NCI-H82 treated with DMSO at 0.1 percent for 48 hours (cell line): Measurements from ENCODE around the gene MACROH2A2.
"Not testable (repeated sequence)": the region's sequence is repeated elsewhere in the genome, so short reads cannot be mapped to it uniquely, and the experiment has no call there.

Source experiments
- DNase-seq: peaks from one replicate; lab custom pipeline; 2025; ENCODE audit not compliant: unreplicated experiment; lab: John Stamatoyannopoulos, UW

MACROH2A2 gene

DNA sequence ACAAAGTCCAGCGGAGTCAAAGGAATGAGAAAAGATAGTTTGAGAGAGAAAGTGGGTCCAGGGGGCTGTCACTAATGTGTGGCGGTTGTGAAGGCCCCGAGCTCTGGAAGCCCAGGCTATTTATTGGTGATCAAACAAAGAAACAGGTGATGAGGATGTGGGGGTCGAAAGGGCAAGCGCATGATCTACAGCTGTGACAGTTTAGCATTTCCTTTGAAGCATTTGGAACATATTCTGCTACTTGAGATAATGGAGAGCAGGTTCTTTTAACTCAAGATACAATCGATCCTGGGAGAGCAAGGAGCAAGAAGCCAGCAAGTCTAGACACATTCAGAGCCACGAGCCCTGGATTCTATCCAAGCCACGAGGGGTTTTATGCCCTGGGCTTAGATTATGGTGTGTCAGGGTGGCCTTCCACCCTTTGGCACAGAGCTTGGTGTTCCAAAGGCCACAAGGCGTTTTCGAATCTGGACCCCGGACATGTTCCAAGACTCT, 48.5 kb downstream of the MACROH2A2 start:
- DNase-seq = not testable (repeated sequence)

DNA sequence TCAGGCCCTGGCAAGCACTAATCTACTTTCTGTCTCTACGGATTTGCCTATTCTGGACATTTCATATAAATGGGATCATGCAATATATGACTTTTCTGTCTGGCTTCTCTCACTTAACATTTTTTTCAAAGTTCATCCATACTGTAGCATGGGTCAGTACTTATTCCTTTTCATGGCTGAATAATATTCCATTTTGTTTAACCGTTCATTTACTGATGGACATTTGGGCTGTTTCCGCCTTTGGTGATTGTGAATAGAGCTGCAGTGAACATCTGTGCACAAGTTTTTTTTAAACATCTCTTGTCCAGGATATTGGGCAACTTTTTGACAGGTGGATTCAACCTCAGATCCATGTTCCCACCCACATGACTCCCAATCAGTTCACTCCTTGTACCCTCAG, 49.0 kb downstream of the MACROH2A2 start:
- DNase-seq = no peak

DNA sequence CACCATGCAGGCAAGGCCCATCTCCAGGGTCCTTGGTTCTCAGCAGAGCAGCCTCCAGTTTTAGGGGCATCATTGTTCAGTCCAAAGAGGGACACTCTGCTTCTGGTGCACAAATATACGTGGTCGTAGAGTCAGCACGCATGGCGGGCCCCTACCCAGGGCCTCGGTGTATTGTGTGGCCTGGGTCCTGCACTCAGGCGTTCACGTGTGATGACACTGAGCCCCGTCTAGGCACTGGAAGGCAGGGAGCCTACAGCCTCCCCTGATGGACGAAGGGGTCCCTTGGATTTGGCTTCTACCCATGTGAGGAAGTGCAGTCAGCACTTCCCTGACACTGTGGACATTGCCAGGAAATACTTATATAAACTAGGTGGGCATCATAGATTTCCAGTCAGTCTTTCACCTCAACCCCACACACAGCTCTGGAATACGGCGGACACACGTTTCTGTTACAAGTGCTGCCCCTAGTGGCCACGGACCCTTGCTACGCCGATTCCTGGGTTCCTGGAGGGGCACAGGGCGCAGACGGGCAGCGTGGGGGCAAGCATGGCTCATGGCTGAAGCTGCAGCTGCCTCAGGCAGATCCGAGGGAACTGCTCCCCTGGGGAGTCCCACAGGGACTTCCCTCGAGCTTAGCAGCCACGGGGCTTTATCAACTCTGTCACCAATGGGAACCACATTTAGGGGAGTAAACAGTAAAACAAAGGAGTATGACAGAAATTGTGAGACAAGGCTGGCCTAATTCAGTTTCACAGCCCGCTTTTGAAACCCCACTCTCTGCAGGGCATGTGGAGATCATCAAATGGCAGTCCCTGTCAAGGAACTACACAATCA, 54.5 kb downstream of the MACROH2A2 start:
- DNase-seq = peak; percentile 1

DNA sequence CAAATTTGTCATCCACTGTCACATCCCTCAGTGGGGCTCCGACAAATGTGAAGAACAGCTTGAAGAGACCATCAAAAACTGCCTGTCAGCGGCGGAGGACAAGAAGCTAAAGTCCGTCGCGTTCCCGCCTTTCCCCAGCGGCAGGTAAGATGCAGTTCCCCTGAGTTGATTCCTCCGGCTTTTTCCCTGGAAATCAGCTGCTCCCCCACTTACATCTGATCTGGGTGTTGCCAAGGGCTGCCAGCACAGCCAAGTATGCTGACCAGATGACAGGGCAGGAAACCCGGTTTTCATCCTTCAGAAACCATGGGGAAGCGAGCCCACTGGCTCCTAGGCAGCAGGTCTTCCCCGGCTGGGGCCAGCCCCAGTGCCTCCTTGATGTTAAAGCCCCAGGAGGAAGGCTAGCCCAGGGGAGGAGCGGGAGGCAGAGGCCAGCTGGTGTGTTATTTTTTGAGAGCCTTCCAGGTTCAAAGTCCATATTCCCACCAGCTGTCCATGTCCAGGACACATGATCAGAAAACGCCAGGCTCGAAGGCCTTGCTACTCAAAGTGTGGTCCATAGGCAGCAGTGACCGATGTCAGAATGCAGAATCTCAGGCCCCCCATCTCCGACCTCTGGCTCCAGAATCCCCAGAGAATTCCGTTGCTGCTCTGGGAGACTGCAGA, 56.6 kb downstream of the MACROH2A2 start:
- no peak for DNase-seq

DNA sequence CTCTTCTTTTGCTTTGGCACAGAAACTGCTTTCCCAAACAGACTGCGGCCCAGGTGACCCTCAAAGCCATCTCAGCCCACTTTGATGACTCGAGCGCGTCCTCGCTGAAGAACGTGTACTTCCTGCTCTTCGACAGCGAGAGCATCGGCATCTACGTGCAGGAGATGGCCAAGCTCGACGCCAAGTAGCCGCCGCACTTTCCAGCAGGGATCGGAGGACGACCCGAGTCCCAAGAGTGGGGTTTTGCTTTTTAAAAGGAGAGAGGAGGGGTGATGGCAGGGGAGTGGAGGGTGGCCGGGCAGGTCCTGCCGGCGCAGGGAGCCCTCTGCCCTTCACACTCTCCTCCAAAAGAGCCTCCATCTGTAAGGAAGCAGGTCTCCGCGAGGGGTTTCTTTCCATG, 58.9 kb downstream of the MACROH2A2 start:
- no peak for DNase-seq

DNA sequence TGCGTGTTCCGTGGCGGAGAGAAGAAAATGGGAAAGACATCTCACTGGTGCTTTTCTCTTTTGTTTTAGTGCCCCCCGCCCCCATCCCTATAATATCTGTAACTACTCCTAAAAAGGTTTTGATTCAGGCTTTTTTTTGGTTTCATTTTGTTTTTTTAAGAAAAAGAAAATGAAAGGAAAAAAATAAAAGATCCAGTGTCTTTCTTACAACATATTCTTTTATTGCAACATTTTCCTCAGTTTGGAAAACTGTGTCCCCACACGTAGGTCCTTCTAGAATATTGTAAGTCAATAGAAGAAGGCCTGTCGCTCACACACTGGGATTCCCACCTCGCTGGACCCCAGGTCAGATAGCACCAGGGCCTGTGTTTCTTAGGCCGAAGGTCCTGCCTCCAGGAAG, 59.4 kb downstream of the MACROH2A2 start:
- DNase-seq = no peak

DNA sequence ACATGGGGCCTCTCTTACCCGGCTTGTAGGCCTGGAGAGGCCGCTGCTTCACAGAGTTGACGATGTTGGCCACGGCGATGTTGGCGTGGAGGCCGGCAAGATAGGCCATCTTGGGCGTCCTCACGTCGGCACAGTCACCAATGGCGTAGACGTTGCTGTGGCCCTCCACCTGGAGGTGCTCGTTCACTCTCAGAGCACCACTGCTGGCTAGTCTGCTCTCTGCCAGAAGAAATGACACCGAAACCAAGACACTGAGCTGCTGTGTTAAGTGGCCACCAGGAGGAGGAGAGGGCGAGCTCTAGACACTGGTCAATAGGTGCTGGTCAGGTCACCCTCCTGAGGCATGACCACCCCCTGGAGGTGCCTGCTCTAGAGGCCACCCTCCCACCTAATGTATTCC, 62.3 kb downstream of the MACROH2A2 start:
- DNase-seq = no peak

DNA sequence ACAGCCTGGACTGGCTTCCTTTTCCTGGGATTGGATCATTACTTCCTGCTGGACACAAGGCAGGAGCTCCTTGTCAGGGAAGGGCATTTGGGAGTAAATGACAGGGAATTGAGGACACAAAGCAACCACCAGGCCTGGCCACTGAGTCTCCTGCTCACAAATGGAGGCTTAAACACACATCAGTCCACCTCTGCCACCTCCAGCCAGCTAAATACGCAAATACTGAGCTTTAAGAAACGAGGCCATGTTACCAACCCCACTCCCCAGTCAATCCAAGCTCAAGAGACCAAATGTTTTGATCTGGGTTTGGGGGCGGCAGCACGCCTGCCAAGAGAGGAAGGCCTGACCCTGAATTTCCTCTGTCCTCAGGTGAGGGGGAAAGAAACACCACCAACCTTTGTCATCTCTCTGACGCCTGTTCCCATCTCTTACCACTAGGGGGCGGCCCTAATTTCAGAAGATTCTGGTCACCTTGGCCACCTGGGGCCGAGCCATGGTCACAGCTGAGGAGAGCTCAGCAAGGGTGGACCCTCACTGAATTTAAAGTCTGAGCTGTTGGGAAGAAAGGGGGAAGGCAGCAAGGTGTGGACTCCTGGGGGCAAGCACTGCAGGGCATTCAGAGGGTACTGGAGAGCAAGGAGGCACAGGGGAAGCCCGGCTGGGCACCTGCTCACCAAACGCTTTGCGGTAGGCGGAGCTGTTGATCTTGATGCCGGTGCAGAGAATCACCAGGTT, 63.5 kb downstream of the MACROH2A2 start:
- peak; percentile 23 for DNase-seq

DNA sequence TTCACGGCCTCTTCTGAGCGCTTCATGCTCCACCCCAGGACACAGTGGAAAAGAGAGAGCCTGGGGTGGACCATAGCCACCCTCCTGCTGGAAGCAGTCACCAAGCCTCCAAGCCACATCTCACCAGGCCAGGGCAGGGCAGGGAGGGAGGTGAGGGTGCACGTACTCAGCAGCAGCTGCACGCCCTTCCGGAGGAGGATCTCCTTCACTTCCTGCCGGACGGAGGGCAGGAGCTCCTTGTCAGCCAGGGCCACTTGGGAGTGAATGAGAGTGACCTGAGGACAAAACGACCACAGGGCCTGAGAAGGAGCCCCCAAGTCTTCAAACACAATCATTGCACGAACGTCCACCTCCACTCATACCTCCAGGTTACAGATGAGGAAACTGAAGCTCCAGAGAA, 65.0 kb downstream of the MACROH2A2 start:
- DNase-seq = no peak

DNA sequence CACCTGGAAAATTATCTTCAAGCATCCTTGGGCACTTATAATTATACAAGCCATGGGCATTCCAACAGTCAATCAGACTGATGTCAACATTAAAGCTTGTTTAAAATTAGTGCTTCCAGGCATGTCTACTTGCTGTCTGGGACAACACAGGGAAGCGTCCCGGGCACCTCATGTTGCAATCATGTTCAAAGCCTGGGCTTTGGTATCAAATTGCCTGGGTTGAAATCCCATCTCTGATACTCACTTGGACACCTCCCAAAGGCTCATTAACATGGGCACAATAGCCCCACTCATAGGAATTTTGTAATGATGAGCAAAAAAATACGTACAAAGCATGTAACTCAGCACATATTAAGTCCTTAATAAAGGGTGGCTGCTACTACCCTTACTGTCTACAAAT, 65.5 kb downstream of the MACROH2A2 start:
- DNase-seq = no peak

DNA sequence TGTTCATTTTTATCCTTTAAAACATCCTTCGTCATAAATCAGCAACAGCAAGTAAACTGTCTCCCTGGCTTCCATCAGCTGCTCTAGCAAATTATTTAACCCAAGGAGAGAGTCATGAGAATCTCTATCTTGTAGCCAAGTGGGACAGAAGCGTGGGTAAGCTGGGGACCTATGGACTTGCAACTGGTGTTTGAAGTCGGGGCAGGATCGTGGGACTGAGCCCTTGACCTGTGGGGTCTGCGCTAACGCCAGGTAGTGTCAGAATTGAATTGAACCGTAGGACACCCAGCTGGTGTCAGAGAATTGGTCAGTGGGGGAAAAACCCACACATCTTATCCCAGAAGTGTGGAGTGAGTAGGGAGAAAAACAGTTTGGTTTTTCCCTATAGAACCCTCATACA, 66.6 kb downstream of the MACROH2A2 start:
- no peak for DNase-seq

DNA sequence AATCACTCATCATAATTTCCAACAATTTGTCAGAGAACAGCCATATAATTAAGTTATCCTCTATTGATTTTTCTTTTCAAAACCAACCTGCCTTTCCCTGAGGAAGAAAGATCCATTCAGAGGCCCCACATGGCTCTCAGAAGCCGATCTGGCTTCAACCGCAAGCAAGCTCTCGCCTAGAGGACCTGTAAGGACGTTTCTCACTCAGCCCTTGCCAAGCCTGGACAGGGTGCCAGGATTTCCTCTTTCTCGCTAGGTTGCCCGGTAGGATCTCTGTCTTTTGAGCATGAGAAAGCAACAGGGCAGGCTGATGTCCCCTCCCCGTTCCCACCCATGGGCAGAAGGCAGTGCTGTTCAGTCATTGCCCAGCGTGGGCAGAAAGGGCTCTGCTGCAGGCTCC, 67.0 kb downstream of the MACROH2A2 start:
- no peak for DNase-seq

DNA sequence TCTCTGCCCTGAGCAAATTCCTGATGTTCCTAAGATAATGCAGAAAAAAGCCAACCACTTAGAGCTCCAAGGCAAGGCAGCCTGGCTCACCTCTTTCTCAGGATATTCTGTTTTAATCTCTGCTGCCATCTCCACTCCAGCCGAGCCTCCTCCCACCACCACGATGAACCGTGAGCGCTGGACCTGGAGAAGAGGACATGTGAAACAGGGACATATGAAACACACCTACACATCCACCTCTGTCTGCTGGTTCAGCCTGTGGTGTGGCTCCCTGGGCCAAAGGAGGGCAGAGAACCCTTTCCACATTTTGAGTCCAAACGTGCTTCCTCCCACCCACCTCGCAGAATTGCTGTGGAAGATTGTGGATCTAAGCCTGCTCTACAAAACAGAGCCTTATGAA, 67.8 kb downstream of the MACROH2A2 start:
- no peak for DNase-seq

DNA sequence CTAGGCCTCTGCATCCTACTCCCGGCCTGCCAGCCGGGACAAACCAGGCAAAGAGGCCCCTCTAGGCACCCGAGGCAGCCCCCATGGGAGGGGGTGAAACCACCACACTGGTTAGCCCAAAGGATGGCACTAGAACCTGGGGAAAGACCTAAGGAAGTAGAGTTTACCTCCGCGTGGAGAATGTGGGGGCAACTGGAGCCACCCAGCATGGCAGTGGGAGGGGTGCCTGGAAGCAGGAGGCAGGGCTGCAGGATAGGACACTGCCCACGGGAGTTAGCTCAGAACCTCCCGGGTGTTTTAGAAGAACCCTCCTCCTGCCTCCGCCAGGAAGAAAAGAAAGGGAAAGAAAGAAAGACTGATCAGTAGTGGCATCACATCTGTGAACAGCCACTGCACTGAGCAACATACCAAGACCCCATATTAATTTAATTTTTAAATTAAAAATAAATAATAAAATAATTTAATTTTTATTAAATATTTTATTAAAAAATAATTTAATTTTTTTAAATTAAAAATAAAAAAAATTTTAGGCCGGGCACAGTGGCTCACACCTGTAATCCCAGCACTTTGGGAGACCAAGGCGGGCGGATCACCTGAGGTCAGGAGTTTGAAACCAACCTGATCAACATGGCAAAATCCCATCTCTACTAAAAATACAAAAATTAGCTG, 68.8 kb downstream of the MACROH2A2 start:
- DNase-seq = no peak

DNA sequence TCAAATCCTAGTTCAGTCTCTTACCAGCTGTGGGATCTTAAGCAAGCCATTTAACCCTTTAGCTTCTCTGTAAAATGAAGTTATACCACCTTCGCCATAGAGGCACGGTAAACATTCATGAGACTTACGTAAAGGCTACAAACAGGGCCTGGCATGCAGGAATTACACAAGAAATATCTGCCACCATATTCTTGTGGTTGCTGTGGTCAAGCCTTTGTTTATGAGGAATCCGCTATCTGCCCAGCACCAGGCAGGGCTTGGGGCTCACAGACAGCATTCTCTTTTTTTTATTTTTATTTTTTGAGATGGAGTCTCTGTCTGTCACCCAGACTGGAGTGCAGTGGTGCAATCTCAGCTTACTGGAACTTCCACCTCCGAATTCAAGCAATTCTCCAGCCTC, 70.1 kb downstream of the MACROH2A2 start:
- no peak for DNase-seq

DNA sequence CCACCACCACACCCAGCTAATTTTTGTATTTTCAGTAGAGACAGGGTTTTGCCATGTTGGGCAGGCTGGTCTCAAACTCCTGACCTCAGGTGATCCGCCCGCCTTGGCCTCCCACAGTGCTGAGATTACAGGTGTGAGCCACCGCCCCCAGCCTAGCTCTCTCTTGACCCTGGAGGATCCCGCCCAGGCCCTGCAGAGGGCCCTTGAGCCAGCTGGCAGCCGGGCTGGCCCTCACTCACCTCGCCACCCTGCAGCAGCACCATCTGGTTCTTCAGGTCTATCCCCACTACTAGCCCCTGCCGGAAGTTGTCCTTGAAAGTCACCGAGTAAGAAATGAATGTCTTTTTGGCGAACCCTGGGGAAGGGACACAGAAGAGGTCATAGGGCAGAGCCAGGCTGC, 70.5 kb downstream of the MACROH2A2 start:
- DNase-seq = not testable (repeated sequence)

DNA sequence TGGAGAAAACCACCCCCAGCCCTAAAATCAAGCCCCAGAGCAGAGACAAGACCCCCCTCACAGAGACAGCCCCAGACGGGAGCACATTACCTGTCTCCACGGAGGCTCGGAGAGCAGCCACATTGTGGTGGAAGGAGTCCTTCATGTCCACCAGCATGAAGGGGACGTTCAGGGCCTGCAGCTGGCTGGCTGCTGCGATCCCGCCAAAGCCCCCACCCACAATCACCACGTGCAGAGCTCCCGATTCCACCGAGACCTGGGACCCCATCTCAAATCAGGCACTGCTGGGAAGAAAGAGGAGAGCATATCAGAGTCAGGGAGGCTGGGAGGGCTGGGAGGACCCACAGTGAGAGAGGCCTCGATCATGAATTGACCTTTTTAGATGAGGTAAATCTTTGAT, 71.2 kb downstream of the MACROH2A2 start:
- DNase-seq = no peak

DNA sequence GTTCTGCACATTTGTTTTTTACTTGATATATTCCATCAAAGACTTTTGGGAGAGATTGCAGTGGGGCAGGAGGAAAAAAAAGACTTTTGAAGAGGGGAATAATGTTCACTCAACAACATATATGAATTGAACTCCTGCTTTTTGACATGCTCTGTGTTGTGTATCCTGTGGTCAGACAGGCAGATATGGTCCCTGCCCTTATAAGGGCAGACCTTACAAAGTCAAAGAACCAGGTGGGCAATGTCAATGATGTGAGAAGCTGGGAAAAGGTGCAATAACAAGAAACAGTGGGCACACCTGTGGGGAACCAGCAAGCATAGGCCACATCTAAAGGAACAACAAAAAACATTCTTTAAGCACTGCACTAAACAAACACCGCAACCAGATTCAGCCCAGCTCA, 71.8 kb downstream of the MACROH2A2 start:
- no peak for DNase-seq

DNA sequence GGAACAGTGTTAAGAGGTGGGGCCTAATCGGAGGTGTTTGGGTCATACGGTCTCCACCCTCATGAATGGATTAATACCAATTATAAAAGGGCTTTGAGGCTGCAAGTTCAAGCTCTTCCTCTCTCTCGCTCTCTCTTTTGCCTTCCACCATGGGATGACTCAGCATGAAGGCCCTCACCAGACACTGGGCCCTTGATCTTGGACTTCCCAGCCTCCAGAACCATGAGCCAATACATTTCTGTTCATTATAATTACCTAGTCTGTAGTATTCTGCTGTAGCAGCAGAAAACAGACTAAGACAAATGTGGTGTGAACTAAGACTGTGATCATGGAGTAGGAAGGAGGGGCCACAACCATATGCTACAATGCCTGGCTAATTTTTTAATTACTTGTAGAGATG, 72.3 kb downstream of the MACROH2A2 start:
- DNase-seq = no peak

DNA sequence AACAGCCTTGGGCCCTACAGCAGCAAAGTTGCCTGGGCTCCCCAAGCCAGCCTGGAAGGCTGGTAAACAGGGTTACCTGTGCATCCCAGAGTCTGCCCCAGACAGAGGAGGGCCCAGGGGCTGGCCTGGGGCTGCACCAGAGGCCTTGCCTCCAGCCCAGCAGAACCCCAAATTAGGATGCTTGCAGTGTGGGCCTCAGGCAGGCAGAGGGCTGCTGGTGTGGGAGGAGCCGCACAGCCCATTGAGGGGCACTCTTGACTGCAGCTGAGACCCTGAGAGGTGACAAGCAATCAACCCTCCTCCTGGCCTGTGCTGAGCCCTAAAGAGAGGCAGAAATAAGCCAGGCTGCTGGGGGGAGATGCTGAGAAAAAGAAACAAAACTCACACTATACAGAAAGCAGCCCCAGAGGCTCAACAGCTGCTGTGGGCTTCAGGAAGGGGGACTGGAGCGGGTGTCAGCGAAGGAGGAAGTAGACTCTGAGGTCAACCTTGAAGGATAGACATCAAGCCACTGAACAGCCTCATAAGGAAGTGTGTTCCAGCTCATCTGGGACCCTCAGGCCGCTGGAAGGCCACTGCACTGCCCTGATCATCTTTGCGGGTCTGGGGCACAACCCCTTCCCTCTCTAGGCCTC, 73.4 kb downstream of the MACROH2A2 start:
- no peak for DNase-seq
